ENCODE data around the gene GSTM3.

GRCh38 chr1:109762821-109763645 is 22.2 kb upstream of the GSTM3 start:
- TF ChIP-seq, protein P1, sequence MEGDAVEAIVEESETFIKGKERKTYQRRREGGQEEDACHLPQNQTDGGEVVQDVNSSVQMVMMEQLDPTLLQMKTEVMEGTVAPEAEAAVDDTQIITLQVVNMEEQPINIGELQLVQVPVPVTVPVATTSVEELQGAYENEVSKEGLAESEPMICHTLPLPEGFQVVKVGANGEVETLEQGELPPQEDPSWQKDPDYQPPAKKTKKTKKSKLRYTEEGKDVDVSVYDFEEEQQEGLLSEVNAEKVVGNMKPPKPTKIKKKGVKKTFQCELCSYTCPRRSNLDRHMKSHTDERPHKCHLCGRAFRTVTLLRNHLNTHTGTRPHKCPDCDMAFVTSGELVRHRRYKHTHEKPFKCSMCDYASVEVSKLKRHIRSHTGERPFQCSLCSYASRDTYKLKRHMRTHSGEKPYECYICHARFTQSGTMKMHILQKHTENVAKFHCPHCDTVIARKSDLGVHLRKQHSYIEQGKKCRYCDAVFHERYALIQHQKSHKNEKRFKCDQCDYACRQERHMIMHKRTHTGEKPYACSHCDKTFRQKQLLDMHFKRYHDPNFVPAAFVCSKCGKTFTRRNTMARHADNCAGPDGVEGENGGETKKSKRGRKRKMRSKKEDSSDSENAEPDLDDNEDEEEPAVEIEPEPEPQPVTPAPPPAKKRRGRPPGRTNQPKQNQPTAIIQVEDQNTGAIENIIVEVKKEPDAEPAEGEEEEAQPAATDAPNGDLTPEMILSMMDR (IDR thresholded peaks at IDR 0.05): no peak
- no peak for TF ChIP-seq ZNF532 (CRISPR knock-in tag; IDR thresholded peaks at IDR 0.05; ENCODE audit: borderline replicate concordance)
- TF ChIP-seq RELA (CRISPR knock-in tag; IDR thresholded peaks at IDR 0.05; ENCODE audit: borderline replicate concordance): no peak
- TF ChIP-seq MXD4 (CRISPR knock-in tag; IDR thresholded peaks at IDR 0.05; ENCODE audit: borderline replicate concordance): no peak
- no peak for TF ChIP-seq JUN (CRISPR knock-in tag; IDR thresholded peaks at IDR 0.05)
